ENCODE data around the gene ALK.
A peak's percentile ranks its signal among the peaks of the same experiment; 100 is the strongest.

Gene ALK

GRCh38 chr2:29209551-29209950, 711.8 kb downstream of the ALK start:
- no peak for DNase-seq
- Histone ChIP-seq H3K36me3 (no peaks in the 10 kb centered on the region), H3K27me3 (ENCODE audit: insufficient read depth, low read depth, severe bottlenecking) (no peaks in the 10 kb centered on the region), H3K9me3 (ENCODE audit: severe bottlenecking) (no peaks in the 10 kb centered on the region), H3K27ac (no peak overlapping the region), H3K4me3 (ENCODE audit: low read depth, low read length) (no peak overlapping the region)
- no peak for TF ChIP-seq CTCF (IDR thresholded peaks at IDR 0.05; ENCODE audit: low read depth, low read length)

GRCh38 chr2:29207352-29208148, 713.8 kb downstream of the ALK start:
- H3K4me3 ChIP-seq (ENCODE audit: low read depth, low read length) = no peak overlapping the region
- H3K27ac ChIP-seq = no peak overlapping the region
- H3K27me3 ChIP-seq (ENCODE audit: insufficient read depth, low read depth, severe bottlenecking) = no peaks in the 10 kb centered on the region
- no peaks in the 10 kb centered on the region for H3K9me3 ChIP-seq (ENCODE audit: severe bottlenecking)
- no peak for DNase-seq
- no peak for TF ChIP-seq CTCF (IDR thresholded peaks at IDR 0.05; ENCODE audit: low read depth, low read length)
- no peaks in the 10 kb centered on the region for H3K36me3 ChIP-seq

GRCh38 chr2:29206941-29207340, 714.4 kb downstream of the ALK start:
- H3K27me3 ChIP-seq (ENCODE audit: insufficient read depth, low read depth, severe bottlenecking) = no peaks in the 10 kb centered on the region
- no peaks in the 10 kb centered on the region for H3K36me3 ChIP-seq
- DNase-seq = no peak
- peak; percentile 34; the same call in 1 of the 2 replicates for TF ChIP-seq CTCF (IDR thresholded peaks at IDR 0.05; ENCODE audit: low read depth, low read length)
- H3K9me3 ChIP-seq (ENCODE audit: severe bottlenecking) = no peaks in the 10 kb centered on the region
- H3K4me3 ChIP-seq (ENCODE audit: low read depth, low read length) = no peak overlapping the region
- no peak overlapping the region for H3K27ac ChIP-seq

- TF ChIP-seq CTCF (IDR thresholded peaks at IDR 0.05; ENCODE audit: low read depth, low read length) = no peak
- Histone ChIP-seq H3K9me3 (ENCODE audit: severe bottlenecking) (no peaks in the 10 kb centered on the region), H3K27me3 (ENCODE audit: insufficient read depth, low read depth, severe bottlenecking) (no peaks in the 10 kb centered on the region), H3K36me3 (no peaks in the 10 kb centered on the region), H3K4me3 (ENCODE audit: low read depth, low read length) (no peak overlapping the region), H3K27ac (no peak overlapping the region)
- DNase-seq = no peak
Measured at GRCh38 chr2:29202819-29203495, 718.4 kb downstream of the ALK start.

- no peak for TF ChIP-seq CTCF (IDR thresholded peaks at IDR 0.05; ENCODE audit: low read depth, low read length)
- Histone ChIP-seq H3K27me3 (ENCODE audit: insufficient read depth, low read depth, severe bottlenecking) (no peaks in the 10 kb centered on the region), H3K36me3 (no peaks in the 10 kb centered on the region), H3K27ac (no peak overlapping the region), H3K4me3 (ENCODE audit: low read depth, low read length) (no peak overlapping the region), H3K9me3 (ENCODE audit: severe bottlenecking) (no peaks in the 10 kb centered on the region)
- DNase-seq = no peak
Measured at GRCh38 chr2:29201979-29202378, 719.4 kb downstream of the ALK start.

Measured in WERI-Rb-1 (cell line).